Right kidney (tissue), 1 donor: Measurements from ENCODE around the gene GNA12.
"Not testable (repeated sequence)": the region's sequence is repeated elsewhere in the genome, so short reads cannot be mapped to it uniquely, and the experiment has no call there.

Source experiments
- DNase-seq: peaks from one replicate; pipeline ENCODE4 v3.0.0-alpha.2; 2016

GNA12 gene

GRCh38 chr7:2753148-2753547 is 91.0 kb downstream of the GNA12 start:
- DNase-seq: no peak

GRCh38 chr7:2751086-2751485 is 93.0 kb downstream of the GNA12 start:
- DNase-seq: no peak

GRCh38 chr7:2750004-2750407 is 94.1 kb downstream of the GNA12 start:
- no peak for DNase-seq

- not testable (repeated sequence) for DNase-seq
Measured at GRCh38 chr7:2748684-2749083, 95.4 kb downstream of the GNA12 start.

GRCh38 chr7:2743523-2744185 is 100.5 kb downstream of the GNA12 start:
- not testable (repeated sequence) for DNase-seq

- no peak for DNase-seq
Measured at GRCh38 chr7:2738766-2739549, 105.2 kb downstream of the GNA12 start.

GRCh38 chr7:2737771-2738540 is 106.2 kb downstream of the GNA12 start:
- DNase-seq: no peak

- not testable (repeated sequence) for DNase-seq
Measured at GRCh38 chr7:2737005-2737743, 106.9 kb downstream of the GNA12 start.

- no peak for DNase-seq
Measured at GRCh38 chr7:2736411-2736914, 107.6 kb downstream of the GNA12 start.

- no peak for DNase-seq
Measured at GRCh38 chr7:2735744-2736143, 108.4 kb downstream of the GNA12 start.

GRCh38 chr7:2734751-2735571 is 109.1 kb downstream of the GNA12 start:
- peak; percentile 58 for DNase-seq

GRCh38 chr7:2734084-2734686 is 109.9 kb downstream of the GNA12 start:
- no peak for DNase-seq

GRCh38 chr7:2732959-2733584 is 111.0 kb downstream of the GNA12 start:
- no peak for DNase-seq

GRCh38 chr7:2732388-2732787 is 111.7 kb downstream of the GNA12 start:
- no peak for DNase-seq

GRCh38 chr7:2730846-2731770 is 113.0 kb downstream of the GNA12 start:
- DNase-seq: no peak

GRCh38 chr7:2729893-2730716 is 114.0 kb downstream of the GNA12 start:
- no peak for DNase-seq

GRCh38 chr7:2729031-2729892 is 114.8 kb downstream of the GNA12 start:
- peak; percentile 57 for DNase-seq
